Trophoblast cell (in vitro differentiated cells and primary cell): ENCODE results near the gene GRIK4.

Experiments used
- DNase-seq, 2 donors: peaks; one replicate each; pipeline ENCODE4 v3.0.0-alpha.2; 2016
- H2AFZ ChIP-seq: 2 replicates; pipeline ENCODE4 v1.6.1; 2013; ENCODE audit warnings: low read length, moderate library complexity, mild to moderate bottlenecking; ENCODE audit not compliant: insufficient read depth, poor library complexity
- H2AK5ac ChIP-seq: 2 replicates; pipeline ENCODE4 v1.6.1; 2013; ENCODE audit warnings: mild to moderate bottlenecking, low read length
- H2BK120ac ChIP-seq: 2 replicates; pipeline ENCODE4 v1.6.1; 2013; ENCODE audit warnings: low read length, mild to moderate bottlenecking, moderate library complexity; ENCODE audit not compliant: insufficient read depth, poor library complexity
- H2BK12ac ChIP-seq: 2 replicates; pipeline ENCODE4 v1.6.1; 2013; ENCODE audit warnings: mild to moderate bottlenecking, low read length, moderate library complexity
- H2BK5ac ChIP-seq: 2 replicates; pipeline ENCODE4 v1.6.1; 2013; ENCODE audit warnings: low read length, low read depth, moderate library complexity, mild to moderate bottlenecking; ENCODE audit not compliant: poor library complexity
- H3K14ac ChIP-seq: 2 replicates; pipeline ENCODE4 v1.6.1; 2013; ENCODE audit warnings: mild to moderate bottlenecking, low read length
- H3K18ac ChIP-seq: 2 replicates; pipeline ENCODE4 v1.6.1; 2013; ENCODE audit warnings: mild to moderate bottlenecking, low read length
- H3K23ac ChIP-seq: 2 replicates; pipeline ENCODE4 v1.6.1; 2013; ENCODE audit warnings: low read length
- H3K27ac ChIP-seq: 2 replicates; pipeline ENCODE4 v1.5.1; 2013; ENCODE audit warnings: low read depth, mild to moderate bottlenecking, inconsistent platforms, low read length, moderate library complexity
- H3K27me3 ChIP-seq: 2 replicates; pipeline ENCODE4 v1.6.1; 2013; ENCODE audit warnings: inconsistent platforms, mild to moderate bottlenecking, low read length, moderate library complexity; ENCODE audit not compliant: insufficient read depth
- H3K36me3 ChIP-seq, 2 experiments: 1 replicate in 1 of 2; 2 replicates in 1 of 2; pipeline ENCODE4 v1.6.1; 2013; ENCODE audit warnings: low read length in 2 of 2, mild to moderate bottlenecking in 2 of 2, moderate library complexity in 1 of 2; ENCODE audit not compliant: insufficient read depth in 2 of 2, control insufficient read depth in 1 of 2
- H3K4ac ChIP-seq: 2 replicates; pipeline ENCODE4 v1.6.1; 2013; ENCODE audit warnings: low read depth, mild to moderate bottlenecking, low read length, moderate library complexity
- H3K4me1 ChIP-seq, 2 experiments: 1 replicate in 1 of 2; 2 replicates in 1 of 2; pipeline ENCODE4 v1.6.1; 2013; ENCODE audit warnings: low read length in 2 of 2, mild to moderate bottlenecking in 2 of 2, moderate library complexity in 1 of 2; ENCODE audit not compliant: insufficient read depth in 2 of 2, control insufficient read depth in 1 of 2
- H3K4me2 ChIP-seq: 2 replicates; pipeline ENCODE4 v1.6.1; 2013; ENCODE audit warnings: inconsistent platforms, mild to moderate bottlenecking, low read length, moderate library complexity
- H3K4me3 ChIP-seq: 2 replicates; pipeline ENCODE4 v1.5.1; 2013; ENCODE audit warnings: mild to moderate bottlenecking, low read depth, low read length, inconsistent platforms
- H3K79me1 ChIP-seq: one replicate; pipeline ENCODE4 v1.6.1; 2013; ENCODE audit warnings: low read length
- H3K79me2 ChIP-seq: 2 replicates; pipeline ENCODE4 v1.6.1; 2013; ENCODE audit warnings: low read length, mild to moderate bottlenecking; ENCODE audit not compliant: control insufficient read depth, insufficient read depth, poor library complexity
- H3K9ac ChIP-seq: 2 replicates; pipeline ENCODE4 v1.6.1; 2013; ENCODE audit warnings: mild to moderate bottlenecking, low read length
- H3K9me3 ChIP-seq: 2 replicates; pipeline ENCODE4 v1.6.1; 2013; ENCODE audit warnings: low read depth, mild to moderate bottlenecking, control low read depth, inconsistent platforms, low read length; ENCODE audit not compliant: insufficient read depth
- H4K12ac ChIP-seq: 2 replicates; pipeline ENCODE4 v1.6.1; 2013; ENCODE audit warnings: low read depth, mild to moderate bottlenecking, low read length, moderate library complexity
- H4K8ac ChIP-seq: 2 replicates; pipeline ENCODE4 v1.6.1; 2013; ENCODE audit warnings: low read depth, mild to moderate bottlenecking, low read length, moderate library complexity
- H4K91ac ChIP-seq: one replicate; pipeline ENCODE4 v1.6.1; 2013; ENCODE audit warnings: low read depth, mild to moderate bottlenecking, low read length, moderate library complexity
- WGBS: extraction: QIAGEN DNeasy Blood & Tissue Kit; methylation state at CpG from one replicate; pipeline ENCODE4 v1.1.7; 2013; ENCODE audit warnings: missing lambda C conversion rate; ENCODE audit not compliant: insufficient read length, insufficient coverage; ENCODE audit errors: extremely low coverage; 5-methylcytosine and 5-hydroxymethylcytosine counted together

Gene GRIK4

GRCh38 chr11:120513436-120514315 lies 2.1 kb downstream of the GRIK4 start:
- no peaks in the 10 kb centered on the region for H3K9me3 ChIP-seq
- no peak overlapping the region for H2AK5ac ChIP-seq
- H4K12ac ChIP-seq = no peak overlapping the region
- no CpG with 5 or more reads among the region's 19 CpGs for WGBS
- H2AFZ ChIP-seq = no peak overlapping the region
- H3K14ac ChIP-seq = no peak overlapping the region
- H4K8ac ChIP-seq = no peak overlapping the region
- H2BK5ac ChIP-seq = no peak overlapping the region
- H3K4me2 ChIP-seq = no peak overlapping the region
- H3K18ac ChIP-seq = no peak overlapping the region
- H3K4me3 ChIP-seq = no peak overlapping the region
- no peak overlapping the region for H3K23ac ChIP-seq
- H2BK12ac ChIP-seq = no peak overlapping the region
- H3K79me2 ChIP-seq = no peaks in the 10 kb centered on the region
- DNase-seq = no peak
- H3K4me1 ChIP-seq = peaks cover 3 to 7% of the 10 kb centered on the region in 2 experiments
- no peak overlapping the region for H2BK120ac ChIP-seq
- H3K36me3 ChIP-seq = no peaks in the 10 kb centered on the region
- peaks cover 11% of the 10 kb centered on the region for H3K27me3 ChIP-seq
- no peak overlapping the region for H3K27ac ChIP-seq
- no peak overlapping the region for H3K9ac ChIP-seq
- no peaks in the 10 kb centered on the region for H3K79me1 ChIP-seq
- no peak overlapping the region for H3K4ac ChIP-seq
- H4K91ac ChIP-seq = no peak overlapping the region

GRCh38 chr11:120514541-120515121 lies 3.1 kb downstream of the GRIK4 start:
- no peak overlapping the region for H3K27ac ChIP-seq
- H3K23ac ChIP-seq = no peak overlapping the region
- H3K4ac ChIP-seq = no peak overlapping the region
- no peak overlapping the region for H2AFZ ChIP-seq
- H3K79me1 ChIP-seq = no peaks in the 10 kb centered on the region
- H2BK5ac ChIP-seq = no peak overlapping the region
- H3K9me3 ChIP-seq = no peaks in the 10 kb centered on the region
- no peaks in the 10 kb centered on the region for H3K36me3 ChIP-seq
- H4K91ac ChIP-seq = no peak overlapping the region
- H4K12ac ChIP-seq = no peak overlapping the region
- H3K79me2 ChIP-seq = no peaks in the 10 kb centered on the region
- H3K4me2 ChIP-seq = no peak overlapping the region
- no CpG with 5 or more reads among the region's 14 CpGs for WGBS
- no peak overlapping the region for H2BK120ac ChIP-seq
- no peak overlapping the region for H4K8ac ChIP-seq
- no peak overlapping the region for H3K9ac ChIP-seq
- H3K18ac ChIP-seq = no peak overlapping the region
- H2BK12ac ChIP-seq = no peak overlapping the region
- H2AK5ac ChIP-seq = no peak overlapping the region
- H3K4me1 ChIP-seq = peaks cover 3 to 7% of the 10 kb centered on the region in 2 experiments
- H3K27me3 ChIP-seq = peaks cover 11% of the 10 kb centered on the region
- DNase-seq = no peak
- no peak overlapping the region for H3K14ac ChIP-seq
- H3K4me3 ChIP-seq = no peak overlapping the region

- Histone ChIP-seq H3K36me3 (no peaks in the 10 kb centered on the region), H4K91ac (no peak overlapping the region), H3K27ac (no peak overlapping the region), H3K4me1 (peaks cover 3 to 7% of the 10 kb centered on the region in 2 experiments), H3K14ac (no peak overlapping the region), H3K18ac (no peak overlapping the region), H3K9me3 (no peaks in the 10 kb centered on the region), H4K12ac (no peak overlapping the region), H3K27me3 (peaks cover 11% of the 10 kb centered on the region), H3K4me3 (no peak overlapping the region), H2BK12ac (no peak overlapping the region), H3K79me2 (no peaks in the 10 kb centered on the region), H3K23ac (no peak overlapping the region), H4K8ac (no peak overlapping the region), H2AK5ac (no peak overlapping the region), H2BK5ac (no peak overlapping the region), H3K4me2 (no peak overlapping the region), H3K79me1 (no peaks in the 10 kb centered on the region), H2BK120ac (no peak overlapping the region), H3K4ac (no peak overlapping the region), H3K9ac (no peak overlapping the region), H2AFZ (no peak overlapping the region)
- no CpG with 5 or more reads among the region's 7 CpGs for WGBS
- DNase-seq = no peak
These were observed 3.7 kb downstream of the GRIK4 start for GRCh38 chr11:120515186-120515723.

- H3K4me3 ChIP-seq = no peak overlapping the region
- H3K79me2 ChIP-seq = no peaks in the 10 kb centered on the region
- no peak overlapping the region for H2BK12ac ChIP-seq
- H3K27me3 ChIP-seq = peaks cover 11% of the 10 kb centered on the region
- no peak overlapping the region for H3K4me2 ChIP-seq
- H4K91ac ChIP-seq = no peak overlapping the region
- H3K18ac ChIP-seq = no peak overlapping the region
- H2BK120ac ChIP-seq = no peak overlapping the region
- H4K8ac ChIP-seq = no peak overlapping the region
- no peak overlapping the region for H3K23ac ChIP-seq
- no peaks in the 10 kb centered on the region for H3K9me3 ChIP-seq
- no peak overlapping the region for H2AFZ ChIP-seq
- peaks cover 3 to 7% of the 10 kb centered on the region in 2 experiments for H3K4me1 ChIP-seq
- no peak overlapping the region for H3K9ac ChIP-seq
- no peak overlapping the region for H3K14ac ChIP-seq
- no CpG with 5 or more reads among the region's 39 CpGs for WGBS
- no peak for DNase-seq
- H4K12ac ChIP-seq = no peak overlapping the region
- no peaks in the 10 kb centered on the region for H3K36me3 ChIP-seq
- H2AK5ac ChIP-seq = no peak overlapping the region
- H3K79me1 ChIP-seq = no peaks in the 10 kb centered on the region
- H3K27ac ChIP-seq = no peak overlapping the region
- no peak overlapping the region for H3K4ac ChIP-seq
- H2BK5ac ChIP-seq = no peak overlapping the region
These were observed 5.2 kb downstream of the GRIK4 start for GRCh38 chr11:120516461-120517389.
